HEK293 (cell line): ENCODE measurements around the gene KCNMB1.

Experiments
- CTCF ChIA-PET: fragments of 350-600 bp; formaldehyde crosslinking; extraction: SDS; loops from one replicate; lab custom pipeline; 2021; ENCODE audit warnings: antibody characterized with exemption; lab: Yijun Ruan, JAX
- POLR2A ChIA-PET: fragments of 300-600 bp; formaldehyde crosslinking; extraction: SDS; loops from one replicate; lab custom pipeline; 2020; ENCODE audit warnings: antibody characterized with exemption, inconsistent platforms; lab: Yijun Ruan, JAX
- H3K27ac ChIP-seq: fragments of 200-500 bp; sonication (Bioruptor generic); 2 replicates; pipeline ENCODE4 v1.5.1; 2014; ENCODE audit warnings: low read depth, low read length, control low read depth, inconsistent platforms; ENCODE audit errors: extremely low read depth
- H3K36me3 ChIP-seq, 2 experiments: fragments of 200-500 bp in 1 of 2; sonication (Bioruptor generic) in 1 of 2; 1 replicate in 1 of 2; 2 replicates in 1 of 2; pipeline ENCODE4 v1.5.1; 2014 to 2017; ENCODE audit warnings: inconsistent platforms in 2 of 2, low read length in 2 of 2; ENCODE audit not compliant: control insufficient read depth in 2 of 2, insufficient read depth in 1 of 2
- H3K4me1 ChIP-seq: fragments of 200-500 bp; sonication (Bioruptor generic); 2 replicates; pipeline ENCODE4 v1.5.1; 2014; ENCODE audit warnings: mild to moderate bottlenecking, low read length, inconsistent platforms; ENCODE audit not compliant: control insufficient read depth, insufficient read depth
- H3K4me3 ChIP-seq: 2 replicates; pipeline ENCODE4 v1.5.1; 2011; ENCODE audit warnings: low read depth, mild to moderate bottlenecking, control low read depth, low read length, moderate library complexity
- H3K9me3 ChIP-seq: fragments of 200-500 bp; sonication (Bioruptor generic); 2 replicates; pipeline ENCODE4 v1.5.1; 2014; ENCODE audit warnings: low read depth, low read length, inconsistent platforms; ENCODE audit not compliant: control insufficient read depth, insufficient read depth
- ELK4 ChIP-seq: IDR thresholded peaks from 2 replicates; pipeline ENCODE4 v1.6.1; 2011; ENCODE audit warnings: mild to moderate bottlenecking, low read depth, low read length, borderline replicate concordance
- HIC1 ChIP-seq: fragments of 450-650 bp; formaldehyde crosslinking; IDR thresholded peaks from 2 replicates; pipeline ENCODE4 v1.5.1; 2016; ENCODE audit warnings: missing biosample characterization, missing genetic modification characterization
- HOXA7 ChIP-seq: sonication (generic); formaldehyde crosslinking; IDR thresholded peaks from 2 replicates; pipeline ENCODE4 v1.8.1; 2022; ENCODE audit warnings: missing genetic modification reagents, borderline replicate concordance
- INSM2 ChIP-seq: fragments of 450-650 bp; formaldehyde crosslinking; IDR thresholded peaks from 2 replicates; pipeline ENCODE4 v1.5.1; 2016; ENCODE audit warnings: missing biosample characterization, missing genetic modification characterization
- KLF10 ChIP-seq: fragments of 450-650 bp; IDR thresholded peaks from 2 replicates; pipeline ENCODE4 v1.5.1; 2018; ENCODE audit warnings: missing biosample characterization, mild to moderate bottlenecking, missing genetic modification characterization
- SP3 ChIP-seq: fragments of 450-650 bp; formaldehyde crosslinking; IDR thresholded peaks from 2 replicates; pipeline ENCODE4 v1.5.1; 2016; ENCODE audit warnings: missing biosample characterization, missing genetic modification characterization
- ZNF121 ChIP-seq: fragments of 450-650 bp; formaldehyde crosslinking; IDR thresholded peaks from 2 replicates; pipeline ENCODE4 v1.5.1; 2016; ENCODE audit warnings: missing biosample characterization, missing genetic modification characterization
- ZNF18 ChIP-seq: fragments of 450-650 bp; formaldehyde crosslinking; IDR thresholded peaks from 2 replicates; pipeline ENCODE4 v1.5.1; 2016; ENCODE audit warnings: missing biosample characterization, missing genetic modification characterization
- ZNF362 ChIP-seq: fragments of 450-650 bp; formaldehyde crosslinking; IDR thresholded peaks from 2 replicates; pipeline ENCODE4 v1.5.1; 2016; ENCODE audit warnings: missing biosample characterization, missing genetic modification characterization
- ZNF426 ChIP-seq: fragments of 450-650 bp; formaldehyde crosslinking; IDR thresholded peaks from 2 replicates; pipeline ENCODE4 v1.5.1; 2017; ENCODE audit warnings: missing biosample characterization, missing genetic modification characterization, mild to moderate bottlenecking, inconsistent platforms, moderate library complexity
- ZNF692 ChIP-seq: fragments of 450-650 bp; formaldehyde crosslinking; IDR thresholded peaks from 2 replicates; pipeline ENCODE4 v1.5.1; 2016; ENCODE audit warnings: missing biosample characterization, missing genetic modification characterization
- ZNF777 ChIP-seq: fragments of 450-650 bp; formaldehyde crosslinking; IDR thresholded peaks from 2 replicates; pipeline ENCODE4 v1.5.1; 2017; ENCODE audit warnings: missing biosample characterization, missing genetic modification characterization, borderline replicate concordance
- ZNF830 ChIP-seq: fragments of 450-650 bp; IDR thresholded peaks from 2 replicates; pipeline ENCODE4 v1.5.0; 2018; ENCODE audit warnings: missing biosample characterization, missing genetic modification characterization, low read depth, mild to moderate bottlenecking, moderate library complexity
- ZNF843 ChIP-seq: fragments of 450-650 bp; formaldehyde crosslinking; IDR thresholded peaks from 2 replicates; pipeline ENCODE4 v1.5.1; 2016; ENCODE audit warnings: missing biosample characterization, missing genetic modification characterization
- ZXDB ChIP-seq: fragments of 450-650 bp; formaldehyde crosslinking; IDR thresholded peaks from 2 replicates; pipeline ENCODE4 v1.5.1; 2016; ENCODE audit warnings: missing biosample characterization, missing genetic modification characterization

KCNMB1 gene

GRCh38 chr5:170419643-170420042, 30.5 kb upstream of the KCNMB1 start:
- Histone ChIP-seq H3K36me3 (no peaks in the 10 kb centered on the region), H3K4me3 (no peak overlapping the region), H3K27ac (no peak overlapping the region), H3K4me1 (no peaks in the 10 kb centered on the region), H3K9me3 (no peaks in the 10 kb centered on the region)
- ChIA-PET CTCF (interaction anchor here (0.5 to 5.7 kb wide), 12 partner anchors 12 to 439 kb away, joined by 3 to 66 read pairs (median 4); partner anchors contain the start of gene INSYN2B), POLR2A (no interaction called here)
- TF ChIP-seq ZNF777 (tag by site-specific recombination): no peak
- no peak for TF ChIP-seq ZNF843
- no peak for TF ChIP-seq ELK4
- no peak for TF ChIP-seq SP3
- no peak for TF ChIP-seq HIC1
- no peak for TF ChIP-seq ZXDB
- TF ChIP-seq ZNF830: no peak
- TF ChIP-seq ZNF426: no peak
- no peak for TF ChIP-seq KLF10 (tag by site-specific recombination)
- no peak for TF ChIP-seq ZNF692 (tag by site-specific recombination)
- TF ChIP-seq ZNF18 (tag by site-specific recombination): no peak
- no peak for TF ChIP-seq INSM2 (tag by site-specific recombination)

GRCh38 chr5:170418736-170419135, 29.6 kb upstream of the KCNMB1 start:
- no peaks in the 10 kb centered on the region for H3K36me3 ChIP-seq
- POLR2A ChIA-PET: no interaction called here
- TF ChIP-seq ZNF362 (tag by site-specific recombination): no peak
- TF ChIP-seq HOXA7 (CRISPR knock-in tag): no peak
- TF ChIP-seq ZNF121 (tag by site-specific recombination): no peak
- no peak overlapping the region for H3K4me3 ChIP-seq
- no peak overlapping the region for H3K27ac ChIP-seq
- H3K9me3 ChIP-seq: no peaks in the 10 kb centered on the region
- H3K4me1 ChIP-seq: no peaks in the 10 kb centered on the region
- CTCF ChIA-PET: interaction anchor here (0.6 to 5.7 kb wide), 9 partner anchors 11 to 1270 kb away, joined by 3 to 66 read pairs (median 3); no protein-coding TSS in a partner anchor
